Lower lobe of right lung (tissue), 2 donors: ENCODE results near the gene SAP30BP. TPM values are rescaled to one million over a fixed set of nuclear protein-coding genes. Genes with fewer than 3 reads are reported as not detected.

Experiments used
- ATAC-seq, 2 donors: fragments of 200-7000 bp; cut with Tn5 transposase; one replicate each; pipeline ENCODE4 v1.9.1; 2020 to 2022; ENCODE audit warnings: mild to moderate bottlenecking in 2 of 2, moderate library complexity in 2 of 2
- DNase-seq: peaks from one replicate; pipeline ENCODE4 v3.0.0-alpha.2; 2020
- H3K27ac ChIP-seq: fragments of 200-600 bp; one replicate; pipeline ENCODE4 v1.8.0; 2022
- H3K27me3 ChIP-seq: fragments of 200-600 bp; one replicate; pipeline ENCODE4 v1.8.0; 2022; ENCODE audit warnings: low read depth
- H3K36me3 ChIP-seq: fragments of 200-600 bp; one replicate; pipeline ENCODE4 v1.8.0; 2022; ENCODE audit warnings: mild to moderate bottlenecking
- H3K4me1 ChIP-seq: fragments of 200-600 bp; one replicate; pipeline ENCODE4 v1.8.0; 2022
- H3K4me3 ChIP-seq: fragments of 200-600 bp; one replicate; pipeline ENCODE4 v1.8.0; 2022; ENCODE audit warnings: mild to moderate bottlenecking
- H3K9me3 ChIP-seq: fragments of 200-600 bp; one replicate; pipeline ENCODE4 v1.8.0; 2022
- intact Hi-C: fragments of 100-400 bp; cut with DNase I; formaldehyde crosslinking; loops from one replicate; pipeline ENCODE4 v1.11.0; 2022
- total RNA-seq: library from RNA; stranded (reverse); fragmentation: NEBNext Ultra II Directional; extraction: Animal tissue kit (Norgen Biotek cat#: 25700); gene quantifications from one replicate; pipeline ENCODE4 v1.2.1, GENCODE V29; 2021
- TF ChIP-seq, protein P1 (sequence below): fragments of 200-600 bp; IDR thresholded peaks from one replicate; pipeline ENCODE4 v1.8.0; 2022; ENCODE audit warnings: antibody characterized with exemption, mild to moderate bottlenecking
- donor health status: DM: no; HTN: yes; CAD: no; lungs with severe emphysema.

The SAP30BP gene
- total RNA-seq, 1 donor from 2014 or later: 73.0 TPM

DNA sequence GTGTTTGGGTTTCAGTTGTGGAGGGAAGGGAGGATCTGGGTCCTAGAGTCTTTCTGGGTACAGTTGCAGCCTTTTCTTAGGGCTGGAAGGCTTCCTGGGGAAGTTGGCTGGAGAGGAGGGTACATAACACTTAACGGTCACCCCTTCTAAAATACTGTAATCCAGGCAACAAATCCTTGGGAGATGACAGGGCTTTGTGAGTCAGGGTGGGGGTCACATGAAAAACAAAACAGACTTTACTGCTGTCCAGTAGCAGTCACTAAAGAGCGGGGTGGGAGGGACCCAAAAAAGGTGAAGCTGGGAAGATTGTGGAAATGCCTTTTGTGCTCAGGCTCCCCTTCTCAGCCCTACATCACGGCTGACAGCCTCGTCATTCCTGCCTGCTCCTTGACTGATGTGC, 6.3 kb downstream of the SAP30BP start:
- H3K27ac ChIP-seq: no peak overlapping the region
- H3K9me3 ChIP-seq: no peaks in the 10 kb centered on the region
- intact Hi-C loops: no loop called here
- peaks cover 11% of the 10 kb centered on the region for H3K4me1 ChIP-seq
- H3K4me3 ChIP-seq: no peak overlapping the region
- peaks cover 84% of the 10 kb centered on the region for H3K36me3 ChIP-seq
- no peak for DNase-seq
- no peaks in the 10 kb centered on the region for H3K27me3 ChIP-seq
- TF ChIP-seq, protein P1, sequence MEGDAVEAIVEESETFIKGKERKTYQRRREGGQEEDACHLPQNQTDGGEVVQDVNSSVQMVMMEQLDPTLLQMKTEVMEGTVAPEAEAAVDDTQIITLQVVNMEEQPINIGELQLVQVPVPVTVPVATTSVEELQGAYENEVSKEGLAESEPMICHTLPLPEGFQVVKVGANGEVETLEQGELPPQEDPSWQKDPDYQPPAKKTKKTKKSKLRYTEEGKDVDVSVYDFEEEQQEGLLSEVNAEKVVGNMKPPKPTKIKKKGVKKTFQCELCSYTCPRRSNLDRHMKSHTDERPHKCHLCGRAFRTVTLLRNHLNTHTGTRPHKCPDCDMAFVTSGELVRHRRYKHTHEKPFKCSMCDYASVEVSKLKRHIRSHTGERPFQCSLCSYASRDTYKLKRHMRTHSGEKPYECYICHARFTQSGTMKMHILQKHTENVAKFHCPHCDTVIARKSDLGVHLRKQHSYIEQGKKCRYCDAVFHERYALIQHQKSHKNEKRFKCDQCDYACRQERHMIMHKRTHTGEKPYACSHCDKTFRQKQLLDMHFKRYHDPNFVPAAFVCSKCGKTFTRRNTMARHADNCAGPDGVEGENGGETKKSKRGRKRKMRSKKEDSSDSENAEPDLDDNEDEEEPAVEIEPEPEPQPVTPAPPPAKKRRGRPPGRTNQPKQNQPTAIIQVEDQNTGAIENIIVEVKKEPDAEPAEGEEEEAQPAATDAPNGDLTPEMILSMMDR: no peak
- no peak for ATAC-seq

- TF ChIP-seq, protein P1: no peak
- H3K4me3 ChIP-seq: no peak overlapping the region
- no peaks in the 10 kb centered on the region for H3K27me3 ChIP-seq
- no peaks in the 10 kb centered on the region for H3K9me3 ChIP-seq
- no peak overlapping the region for H3K27ac ChIP-seq
- H3K36me3 ChIP-seq: peaks cover 82% of the 10 kb centered on the region
- intact Hi-C loops: loop anchor here (5.0 kb wide), 1 partner anchor 71 kb away; no protein-coding TSS in a partner anchor
- DNase-seq (no peak), ATAC-seq (no peak)
- H3K4me1 ChIP-seq: peaks cover 19% of the 10 kb centered on the region
These were observed 9.3 kb downstream of the SAP30BP start for GRCh38 chr17:75676461-75676860.

DNA sequence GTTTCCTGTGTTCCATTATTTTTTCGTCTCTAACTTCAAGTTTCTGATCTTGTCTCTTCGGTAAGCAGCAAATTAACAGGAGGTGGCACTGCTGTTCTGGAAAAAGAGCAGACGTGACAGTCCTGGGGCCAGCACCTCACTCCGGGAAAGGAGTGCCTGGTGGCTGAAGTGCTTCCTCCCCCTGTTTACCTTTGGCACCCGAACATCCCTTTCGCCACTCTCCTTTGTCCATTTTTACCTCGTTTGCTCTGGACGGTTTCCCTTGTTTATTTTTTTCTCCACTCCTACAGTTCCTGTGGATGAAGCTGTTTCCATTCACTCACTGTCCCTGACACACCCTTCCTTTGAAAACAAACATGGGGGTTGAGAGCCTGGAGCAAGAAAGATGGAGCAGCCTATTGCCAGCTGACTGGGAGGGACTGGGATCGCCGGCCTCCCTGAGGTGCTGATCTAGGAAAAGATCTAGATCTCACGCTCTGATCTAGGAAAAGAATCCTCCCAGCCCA, 12.6 kb downstream of the SAP30BP start:
- Histone ChIP-seq H3K27ac (peak overlapping the region; percentile 59), H3K36me3 (peaks cover 58% of the 10 kb centered on the region), H3K4me3 (no peak overlapping the region), H3K4me1 (peaks cover 32% of the 10 kb centered on the region), H3K9me3 (no peaks in the 10 kb centered on the region), H3K27me3 (no peaks in the 10 kb centered on the region)
- DNase-seq: peak; percentile 66
- TF ChIP-seq, protein P1: peak; percentile 41
- intact Hi-C loops: loop anchor here (5.0 kb wide), 1 partner anchor 68 kb away; no protein-coding TSS in a partner anchor
- ATAC-seq: peak; percentile 90 to 92

- ATAC-seq (peak in 1 of 2 donors; percentile 11), DNase-seq (no peak)
- no peak overlapping the region for H3K4me3 ChIP-seq
- TF ChIP-seq, protein P1: no peak
- intact Hi-C loops: no loop called here
- H3K27me3 ChIP-seq: no peaks in the 10 kb centered on the region
- peaks cover 64% of the 10 kb centered on the region for H3K36me3 ChIP-seq
- peaks cover 34% of the 10 kb centered on the region for H3K4me1 ChIP-seq
- H3K27ac ChIP-seq: peak overlapping the region; percentile 59
- no peaks in the 10 kb centered on the region for H3K9me3 ChIP-seq
These were observed 13.3 kb downstream of the SAP30BP start for GRCh38 chr17:75680431-75680830.

DNA sequence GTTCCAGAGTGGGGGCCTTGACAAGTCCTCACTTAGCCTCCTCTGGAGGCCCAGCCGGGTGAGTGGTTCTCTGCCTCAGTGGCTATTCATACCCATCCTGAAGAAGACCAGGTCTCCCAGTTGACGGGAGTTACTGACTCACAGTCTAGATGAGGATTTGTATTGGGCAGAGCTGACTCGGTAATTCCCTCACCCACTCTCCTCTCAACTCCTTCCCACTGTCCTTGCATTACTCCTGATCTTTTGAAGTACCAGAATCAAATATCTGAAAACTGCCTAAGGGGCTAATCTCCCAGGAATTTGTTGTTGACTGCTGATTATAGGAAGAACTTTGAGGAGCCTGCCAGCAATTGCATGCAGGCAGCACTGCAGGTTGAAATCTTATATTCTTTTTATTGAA, 14.2 kb downstream of the SAP30BP start:
- no peaks in the 10 kb centered on the region for H3K27me3 ChIP-seq
- no peak for DNase-seq
- peak overlapping the region; percentile 59 for H3K27ac ChIP-seq
- H3K9me3 ChIP-seq: no peaks in the 10 kb centered on the region
- peaks cover 55% of the 10 kb centered on the region for H3K36me3 ChIP-seq
- TF ChIP-seq, protein P1: no peak
- H3K4me1 ChIP-seq: peaks cover 42% of the 10 kb centered on the region
- intact Hi-C loops: no loop called here
- no peak overlapping the region for H3K4me3 ChIP-seq
- ATAC-seq: no peak
